Measurements from ENCODE around the gene ARHGEF11.

DNA sequence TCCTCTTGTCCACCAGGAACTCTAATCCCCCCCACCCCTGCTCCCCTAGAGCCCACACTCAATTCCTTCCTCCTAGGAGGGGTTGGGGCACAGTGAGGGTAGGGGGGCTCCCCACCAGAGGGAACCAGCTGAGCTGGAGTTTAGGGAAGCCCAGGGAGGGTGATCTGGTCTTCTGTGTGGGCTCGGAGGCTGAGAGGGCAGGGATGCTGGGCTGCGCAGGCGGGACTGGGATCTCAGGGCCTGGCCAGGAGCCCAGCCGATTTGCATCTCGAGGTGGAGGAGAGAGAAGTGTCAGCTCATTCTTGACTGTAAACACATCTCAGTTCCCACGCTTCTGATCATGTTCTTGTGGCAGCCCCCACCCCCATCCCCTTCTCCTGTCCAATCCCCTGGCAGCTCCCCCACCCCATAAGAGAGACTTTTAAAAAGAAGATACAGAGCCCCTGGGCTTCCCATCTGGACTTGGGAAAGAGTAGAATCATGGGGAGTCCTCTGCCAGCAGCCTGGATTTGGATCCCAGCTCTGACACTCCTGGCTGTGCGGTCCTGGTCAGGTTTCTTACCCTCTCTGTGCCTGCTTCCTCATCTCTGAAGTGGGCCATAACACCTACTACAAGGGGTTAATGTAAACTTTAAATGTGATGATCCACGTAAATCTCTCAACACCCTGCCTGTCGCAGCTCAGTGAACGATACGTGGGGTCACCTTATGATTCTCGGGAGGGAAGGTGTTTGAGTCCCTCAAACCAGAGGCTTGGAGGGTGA lies 145.4 kb downstream of the ARHGEF11 start:
- TF ChIP-seq LEF1 (IDR thresholded peaks at IDR 0.05; ENCODE audit: borderline replicate concordance): no peak
- TF ChIP-seq BHLHE40 (IDR thresholded peaks at IDR 0.05; ENCODE audit: borderline replicate concordance): no peak
- TF ChIP-seq SP1 (IDR thresholded peaks at IDR 0.05): no peak
- TF ChIP-seq SUZ12 (IDR thresholded peaks at IDR 0.05): no peak
- TF ChIP-seq FOXM1 (IDR thresholded peaks at IDR 0.05; ENCODE audit: borderline replicate concordance): no peak
- no peak for TF ChIP-seq TARDBP (IDR thresholded peaks at IDR 0.05)
- TF ChIP-seq HDGF (IDR thresholded peaks at IDR 0.05; ENCODE audit: borderline replicate concordance): no peak
